ENCODE data around the gene POLR2B.
"Not testable (repeated sequence)": the region's sequence is repeated elsewhere in the genome, so short reads cannot be mapped to it uniquely, and the experiment has no call there.

Gene POLR2B

DNA sequence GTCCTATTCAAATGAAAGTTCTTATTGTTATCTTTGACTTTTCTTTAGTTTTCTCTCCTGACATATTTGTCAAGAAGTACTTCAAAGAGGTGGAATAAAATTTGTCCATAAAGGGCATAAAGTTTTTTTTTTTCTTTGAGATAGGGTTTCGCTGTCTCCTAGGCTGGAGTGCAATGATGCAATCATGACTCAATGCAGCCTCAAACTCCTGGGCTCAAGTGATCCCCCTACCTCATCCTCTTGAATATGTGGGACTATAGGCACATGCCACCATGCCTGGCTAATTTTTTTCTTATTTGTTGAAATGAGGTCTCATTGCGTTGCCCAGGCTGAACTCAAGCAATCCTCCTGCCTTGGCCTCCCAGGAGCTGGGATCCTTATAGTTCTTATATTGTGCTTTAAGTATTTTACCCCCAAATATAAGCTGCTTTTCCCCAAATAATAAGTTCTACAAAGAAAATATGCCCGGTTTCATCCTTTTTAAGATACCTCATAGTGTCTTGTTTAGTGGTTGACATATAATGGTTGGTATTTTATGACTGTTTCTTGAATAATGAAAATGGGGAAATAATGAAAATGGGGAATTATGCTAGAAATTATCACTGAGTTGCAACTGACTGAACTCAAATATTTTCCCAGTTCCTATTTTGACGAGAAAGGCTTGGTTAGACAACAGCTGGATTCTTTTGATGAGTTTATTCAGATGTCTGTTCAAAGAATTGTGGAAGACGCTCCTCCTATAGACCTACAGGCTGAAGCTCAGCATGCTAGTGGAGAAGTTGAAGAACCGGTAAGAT is 11.6 kb downstream of the POLR2B start:
- ATAC-seq = no peak

DNA sequence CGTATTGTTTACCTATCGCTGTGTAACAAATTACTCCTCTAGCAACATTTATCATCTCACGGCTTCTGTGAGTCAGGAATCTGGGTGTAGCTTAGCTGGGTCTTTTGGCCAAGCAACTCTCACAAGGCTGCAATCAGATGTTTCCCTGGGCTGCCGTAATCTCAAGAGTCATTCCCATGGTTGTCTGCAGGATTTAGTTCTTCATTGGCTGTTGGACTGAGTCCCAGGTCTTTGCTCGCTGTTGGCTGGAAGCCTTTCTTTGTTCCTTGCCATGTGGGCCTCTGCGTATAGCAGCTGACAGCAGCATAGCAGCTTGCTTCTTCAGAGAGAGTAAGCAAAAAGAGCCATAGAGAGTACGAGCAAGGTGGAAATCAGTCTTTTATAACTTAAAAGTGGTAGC is 16.8 kb downstream of the POLR2B start:
- no peak for ATAC-seq

DNA sequence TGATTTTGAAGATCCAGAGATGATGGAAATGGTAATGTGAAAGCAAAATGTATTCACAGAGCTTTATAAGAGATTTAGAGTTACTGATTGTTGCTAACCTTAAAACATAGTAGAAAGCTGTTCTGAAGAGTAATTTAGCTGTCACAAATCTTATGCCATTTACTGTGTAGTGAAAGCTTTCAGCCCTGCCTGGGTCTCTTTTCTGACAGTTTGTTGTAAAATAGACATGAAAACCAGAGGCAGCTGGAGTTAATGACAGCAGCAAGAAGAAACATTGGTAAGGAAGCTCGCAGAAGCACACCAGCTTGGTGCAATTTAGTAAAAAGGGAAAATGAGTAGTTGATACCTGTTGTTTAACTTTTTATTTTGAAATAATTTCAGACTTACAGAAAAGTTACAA is 21.1 kb downstream of the POLR2B start:
- no peak for ATAC-seq

DNA sequence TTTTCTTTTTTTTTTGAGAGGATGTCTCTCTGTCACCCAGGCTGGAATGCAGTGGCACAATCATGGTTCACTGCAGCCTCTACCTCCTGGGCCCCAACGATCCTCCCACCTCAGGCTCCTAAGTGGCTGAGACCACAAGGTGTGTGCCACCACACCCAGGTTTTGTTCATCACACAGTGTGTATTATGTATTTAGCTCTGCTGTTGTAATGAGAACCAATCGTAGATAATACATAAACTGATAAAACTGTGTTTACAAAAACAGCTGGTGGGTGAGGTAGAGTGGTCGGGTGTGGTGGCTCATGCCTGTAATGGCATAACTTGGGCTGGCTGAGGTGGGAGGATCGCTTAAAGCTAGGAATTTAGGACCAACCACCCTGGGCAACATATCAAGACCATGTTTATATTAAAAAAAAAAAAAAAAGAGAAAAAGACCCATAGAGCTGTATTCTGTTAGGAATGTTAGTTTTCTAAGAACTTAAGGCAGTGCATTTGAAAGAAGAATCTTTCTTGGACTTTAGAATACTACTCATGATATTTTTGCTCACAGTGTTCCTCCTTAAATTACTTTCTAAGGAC is 34.9 kb downstream of the POLR2B start:
- no peak for ATAC-seq

DNA sequence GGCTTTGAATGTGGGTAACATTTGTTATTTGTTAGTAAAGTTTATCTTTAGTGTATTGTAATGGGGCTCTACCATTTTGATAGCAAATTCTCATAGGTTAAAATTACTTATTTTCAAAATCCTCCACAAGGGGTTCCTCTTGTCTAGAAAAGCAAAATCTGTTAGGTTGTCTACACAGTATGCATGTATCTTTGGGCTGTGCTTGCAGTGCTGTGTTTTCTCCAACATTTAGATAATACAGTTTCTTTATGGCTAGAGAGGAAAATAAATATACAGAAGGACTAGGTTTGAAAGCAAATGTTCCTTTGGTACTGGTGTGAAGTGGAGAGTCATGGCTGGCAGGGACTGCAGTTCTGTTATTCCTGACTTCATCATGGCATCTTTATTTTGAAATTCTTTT is 40.3 kb downstream of the POLR2B start:
- ATAC-seq = no peak

DNA sequence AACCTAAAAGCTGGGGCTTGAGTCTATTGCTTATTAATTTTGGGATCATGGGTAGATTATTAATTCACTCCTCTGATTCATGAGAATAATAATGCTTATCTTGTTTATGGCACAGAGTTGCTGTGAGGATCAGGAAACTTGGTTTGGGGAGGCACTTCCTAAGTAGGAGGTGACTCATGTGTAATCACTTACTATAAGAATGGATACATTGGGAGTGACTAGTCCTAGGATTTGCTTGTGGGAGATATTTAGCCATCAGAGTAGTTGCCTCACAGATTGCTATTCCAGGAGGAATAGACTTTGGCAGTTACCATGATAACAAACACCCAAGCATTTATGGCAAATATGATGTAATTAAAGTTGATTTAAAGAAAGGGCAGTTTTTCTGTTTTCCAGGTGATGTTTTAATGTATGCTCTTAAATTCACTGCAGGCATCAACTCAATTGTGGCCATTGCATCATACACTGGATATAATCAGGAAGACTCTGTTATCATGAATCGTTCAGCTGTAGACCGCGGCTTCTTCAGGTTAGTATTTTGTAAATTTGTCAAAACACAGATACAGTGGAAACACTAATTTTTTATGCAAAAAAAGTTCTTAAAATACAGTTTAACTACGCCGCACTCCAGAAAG is 41.9 kb downstream of the POLR2B start:
- ATAC-seq = no peak

DNA sequence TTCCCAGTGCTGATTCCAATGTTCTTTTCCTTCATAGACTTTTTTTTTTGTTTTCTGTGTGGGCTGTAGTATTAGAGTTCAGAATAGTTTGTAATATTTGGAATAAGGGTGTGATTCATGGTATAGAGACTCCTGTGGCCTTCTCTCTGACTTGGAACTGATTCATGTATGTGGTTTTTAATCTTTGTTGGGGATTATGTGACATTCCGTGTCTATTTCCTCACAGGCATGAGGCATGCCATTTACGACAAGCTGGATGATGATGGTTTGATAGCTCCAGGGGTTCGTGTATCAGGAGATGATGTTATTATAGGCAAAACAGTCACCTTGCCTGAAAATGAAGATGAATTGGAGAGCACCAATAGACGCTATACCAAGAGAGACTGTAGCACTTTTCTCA is 44.4 kb downstream of the POLR2B start:
- no peak for ATAC-seq

DNA sequence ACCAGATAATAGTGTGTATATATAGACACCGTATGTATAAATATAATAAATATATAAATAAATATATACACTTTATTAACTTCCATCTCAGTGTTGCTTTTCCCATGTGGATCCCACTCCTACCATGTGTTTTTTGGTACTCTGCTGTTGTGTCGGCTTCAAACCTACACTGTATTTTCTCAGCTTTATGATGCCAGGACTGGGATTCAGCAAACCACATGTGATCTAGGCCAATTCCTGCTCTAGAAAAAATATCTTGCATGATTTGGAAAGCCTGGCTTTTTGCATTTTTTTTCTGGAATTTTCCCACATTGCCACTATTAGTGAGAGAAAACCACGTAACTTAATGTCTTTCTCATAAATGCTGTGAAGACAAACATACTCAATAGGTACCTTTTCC is 55.8 kb downstream of the POLR2B start:
- no peak for ATAC-seq

DNA sequence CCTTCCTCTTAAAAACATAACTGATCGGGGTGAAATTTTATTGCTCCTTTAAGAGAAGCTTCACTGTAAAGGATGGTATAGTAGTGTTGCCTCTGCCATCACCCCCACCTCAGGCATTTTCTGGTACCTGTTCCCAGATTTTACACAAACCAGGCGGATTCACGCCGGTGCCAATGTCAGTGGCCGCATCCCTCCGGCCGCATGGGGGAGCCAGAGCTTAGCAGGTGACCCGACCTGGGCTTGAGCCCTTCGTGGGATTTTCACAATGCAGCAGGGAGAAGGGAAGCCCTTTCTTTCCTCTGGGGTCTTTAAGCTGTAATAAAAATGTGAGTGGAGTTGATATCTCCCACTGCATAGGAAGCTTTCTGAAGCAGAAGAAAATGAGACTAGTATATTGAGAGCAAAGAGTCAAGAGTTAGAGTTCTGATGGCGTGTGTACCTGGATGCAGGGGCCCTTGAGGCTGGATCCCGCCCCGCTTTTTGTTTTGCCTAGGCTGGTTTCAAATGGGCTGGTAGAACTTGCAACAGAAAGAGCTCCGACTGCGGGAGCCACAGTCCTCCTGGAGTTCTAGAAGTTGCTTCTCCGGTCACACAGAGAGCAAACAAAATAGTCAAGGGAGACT is 59.4 kb downstream of the POLR2B start:
- no peak for ATAC-seq

DNA sequence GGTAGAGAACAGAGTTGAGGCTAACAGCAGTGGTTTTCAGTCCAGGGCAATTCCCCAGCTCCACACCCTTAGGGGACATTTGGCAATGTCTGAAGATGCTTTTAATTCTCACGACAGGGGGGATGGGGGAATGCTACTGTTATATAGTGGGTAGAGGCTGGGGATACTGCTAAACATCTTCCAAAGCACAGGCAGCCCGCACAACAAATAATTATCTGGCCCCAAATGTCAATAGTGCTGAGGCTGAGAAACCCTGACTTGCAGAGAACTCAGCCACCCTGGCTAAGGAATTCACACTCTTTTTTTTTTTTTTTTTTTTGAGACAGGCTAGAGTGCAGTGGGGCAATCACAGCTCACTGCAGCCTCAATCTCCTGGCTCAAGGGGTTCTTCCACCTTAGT is 60.6 kb downstream of the POLR2B start:
- ATAC-seq = no peak

DNA sequence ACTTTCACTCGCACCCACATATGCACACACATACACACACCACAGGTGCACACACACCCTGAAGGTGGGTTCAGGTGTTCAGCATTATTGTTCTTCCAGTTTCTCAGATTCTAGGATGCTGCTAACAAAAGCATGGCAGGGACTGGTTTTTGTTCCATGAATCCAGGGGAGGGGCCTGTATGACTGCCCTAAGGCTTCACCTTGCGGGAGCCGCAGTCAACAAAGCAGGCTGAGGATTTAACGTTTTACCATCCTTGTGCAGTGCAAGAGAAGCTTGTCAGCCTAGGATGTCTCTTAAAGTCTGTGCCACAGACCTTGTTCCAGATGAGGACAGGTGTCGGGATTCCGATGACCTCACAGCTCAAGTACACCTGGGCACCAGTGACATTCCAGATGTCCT is 61.8 kb downstream of the POLR2B start:
- ATAC-seq = no peak

DNA sequence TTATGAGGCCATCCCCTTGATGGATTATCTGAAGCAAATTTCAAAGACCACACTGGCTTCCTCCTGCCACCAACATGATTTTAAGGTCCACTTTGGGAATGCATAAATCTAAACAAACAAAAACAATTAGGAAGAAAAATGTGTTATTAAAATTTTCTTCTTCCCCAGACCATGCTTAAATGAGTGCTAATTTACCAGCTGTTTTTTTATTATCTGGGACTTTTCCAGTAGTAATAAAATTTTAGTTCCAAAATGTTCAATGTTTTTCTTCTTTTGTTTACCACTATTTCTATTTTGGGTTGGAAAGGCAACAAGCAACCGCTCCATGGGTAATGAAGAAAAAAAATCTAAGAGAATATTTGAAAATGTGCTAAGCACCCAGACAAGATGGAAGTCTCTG is 62.3 kb downstream of the POLR2B start:
- no peak for ATAC-seq

DNA sequence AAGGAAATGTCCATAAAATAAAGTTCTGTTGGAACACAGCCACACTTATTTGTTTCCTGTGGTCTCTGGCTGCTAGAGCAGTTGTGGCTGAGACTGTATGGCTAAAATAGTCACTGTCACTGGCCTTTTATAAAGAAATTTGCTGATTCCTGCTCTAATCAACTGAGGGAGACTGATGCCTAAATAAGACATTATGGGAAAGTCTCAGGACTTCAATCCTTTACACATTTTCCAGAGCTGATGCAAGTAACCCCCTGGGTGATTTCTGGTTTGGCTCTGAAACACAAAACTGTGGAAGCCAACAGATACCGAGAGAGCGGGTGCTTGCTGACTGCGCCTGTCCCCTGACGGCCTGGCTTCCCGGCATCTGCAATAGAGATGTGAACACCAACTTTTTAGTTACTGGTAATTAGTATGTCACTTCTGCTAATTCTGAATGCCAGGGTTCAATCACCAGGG is 64.0 kb downstream of the POLR2B start:
- no peak for ATAC-seq

DNA sequence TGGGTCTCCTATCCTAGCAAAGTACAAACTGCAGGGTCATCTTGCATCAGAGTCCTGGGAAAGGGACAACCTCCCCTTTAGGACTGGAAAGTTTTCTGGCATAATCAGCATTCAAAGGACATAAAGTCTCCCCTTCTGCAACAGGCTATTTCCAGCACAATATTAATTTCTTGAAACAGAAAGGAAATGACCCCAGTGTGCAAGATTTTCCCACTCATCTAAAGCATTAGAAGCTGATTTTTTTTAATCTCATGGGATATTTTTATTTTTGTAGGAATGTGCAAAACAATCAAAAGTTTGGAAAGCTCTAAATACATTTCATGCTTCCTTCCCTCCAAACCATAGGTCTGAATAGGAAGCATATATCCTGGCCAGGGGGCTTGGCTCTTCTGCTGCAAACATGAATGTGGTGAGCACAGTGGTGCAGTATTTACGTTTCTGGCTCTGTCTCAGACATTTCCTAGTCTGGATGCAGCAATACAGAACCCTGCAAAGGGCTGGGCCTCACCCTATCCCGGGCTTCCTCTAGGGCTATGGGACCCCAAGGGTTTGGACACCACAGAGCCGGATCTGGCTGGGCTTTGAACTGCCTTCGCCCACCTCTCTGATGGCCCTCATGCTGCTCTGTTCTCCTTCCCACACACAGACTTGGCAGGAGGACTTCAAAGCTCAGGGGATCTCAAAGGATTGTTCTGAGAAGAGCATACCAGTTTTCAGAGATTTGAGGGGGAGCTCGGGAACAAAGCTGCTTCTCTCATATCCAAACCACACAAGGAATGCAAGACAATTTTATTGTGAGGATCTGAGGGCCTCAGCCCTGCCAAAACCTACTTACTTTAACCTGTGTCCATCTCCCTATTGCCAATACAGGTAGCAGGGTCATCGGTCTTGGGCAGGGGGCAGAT is 64.9 kb downstream of the POLR2B start:
- no peak for ATAC-seq

DNA sequence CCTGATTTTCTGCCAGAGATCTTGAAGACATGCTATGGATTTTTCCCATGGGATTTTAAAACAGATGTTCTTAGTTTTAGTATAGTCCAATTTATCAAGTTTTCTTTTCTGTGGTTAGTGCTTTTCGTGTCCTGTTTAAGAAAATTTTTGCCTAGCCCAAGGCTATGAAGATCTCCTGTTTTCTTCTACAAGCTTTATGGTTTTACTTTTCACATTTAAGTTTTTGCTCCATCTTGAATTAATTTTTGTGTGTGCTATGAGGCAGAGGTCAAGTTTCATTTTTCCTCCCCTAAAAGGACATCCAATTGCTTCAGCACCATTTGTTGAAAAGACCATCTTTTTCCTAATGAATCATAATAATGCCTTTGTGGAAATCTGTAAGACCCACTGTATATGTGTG is 65.6 kb downstream of the POLR2B start:
- ATAC-seq = no peak

DNA sequence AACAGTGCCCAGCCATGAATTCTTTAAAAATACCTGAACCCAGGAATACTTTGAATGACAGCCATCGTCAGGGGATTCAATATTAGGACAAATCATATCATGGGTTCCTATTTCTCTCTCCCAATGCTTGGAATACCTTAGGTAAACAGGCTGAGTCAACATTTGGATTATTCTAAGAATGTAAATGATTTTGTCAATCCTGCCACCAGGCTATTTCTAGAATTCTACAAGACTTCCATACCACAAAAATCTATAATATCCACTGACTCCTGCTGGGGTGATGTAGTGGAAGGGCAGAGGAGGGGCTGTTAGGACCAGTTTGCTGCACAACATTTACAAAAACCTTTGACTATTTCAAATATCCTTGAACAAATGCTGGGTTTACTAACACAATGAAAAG is 66.3 kb downstream of the POLR2B start:
- ATAC-seq = no peak

DNA sequence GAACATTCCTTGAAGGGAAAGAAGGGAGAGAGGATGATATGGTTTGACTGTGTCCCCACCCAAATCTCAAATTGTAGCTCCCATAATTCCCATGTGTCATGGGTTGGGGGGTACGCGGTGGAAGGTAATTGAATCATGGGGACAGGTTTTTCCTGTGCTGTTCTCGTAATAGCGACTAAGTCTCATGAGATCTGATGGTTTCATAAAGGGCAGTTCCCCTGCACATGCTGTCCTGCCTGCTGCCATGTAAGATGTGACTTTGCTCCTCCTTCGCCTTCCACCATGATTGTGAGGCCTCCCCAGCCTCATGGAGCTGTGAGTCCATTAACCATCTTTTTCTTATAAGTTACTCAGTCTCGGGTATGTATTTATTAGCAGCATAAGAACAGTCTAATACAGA is 68.3 kb downstream of the POLR2B start:
- ATAC-seq = not testable (repeated sequence)

DNA sequence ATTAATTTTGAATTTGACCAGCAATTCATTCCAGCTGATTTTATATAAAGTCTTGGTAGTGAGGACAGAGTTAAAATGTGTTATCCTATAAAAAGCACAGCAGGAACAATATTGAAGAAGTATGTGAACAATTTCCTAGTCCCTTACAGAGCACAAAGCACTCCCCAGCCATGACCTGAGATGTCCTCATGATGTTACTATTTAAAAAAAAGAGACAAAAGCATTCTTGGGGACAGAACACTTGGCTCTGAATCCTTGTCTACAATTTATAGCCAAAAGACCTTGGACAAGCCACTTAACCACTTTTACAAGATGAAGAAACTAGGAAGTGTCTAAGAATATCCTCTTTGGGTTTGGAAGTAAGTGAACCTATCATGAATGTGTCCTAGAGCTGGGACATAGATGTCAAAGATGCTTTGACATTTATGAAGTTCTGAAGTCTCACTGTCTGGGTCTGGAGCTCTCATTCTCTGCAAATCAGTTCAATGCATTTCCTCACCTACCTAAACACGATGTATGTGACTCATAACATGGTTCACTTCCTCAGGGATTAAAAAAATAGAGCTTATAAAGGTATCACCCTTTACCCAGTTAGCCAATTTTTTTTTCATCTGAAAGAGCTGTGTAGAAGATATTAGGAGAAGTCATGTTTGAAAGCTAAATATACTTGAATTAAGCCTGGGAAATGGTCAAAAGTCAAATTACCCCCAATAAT is 70.1 kb downstream of the POLR2B start:
- no peak for ATAC-seq

DNA sequence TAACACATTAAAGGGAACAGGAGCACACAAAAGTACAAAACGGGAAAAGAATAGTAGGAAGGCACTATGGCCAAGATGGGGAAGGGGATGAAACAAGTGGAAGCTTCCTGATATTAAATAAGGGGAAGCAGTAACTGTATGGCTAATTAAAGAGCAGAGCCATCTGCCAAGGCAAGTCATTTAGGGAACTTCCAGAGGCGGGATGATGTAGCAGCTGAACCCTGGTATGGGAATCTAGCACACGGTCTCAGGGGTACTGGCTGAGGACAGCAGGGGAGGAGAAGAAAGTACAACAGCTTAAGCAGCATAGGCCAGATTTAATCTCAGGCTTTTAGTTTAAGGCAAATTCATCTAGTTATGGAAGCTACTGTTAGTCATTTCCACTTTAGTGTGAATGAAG is 72.4 kb downstream of the POLR2B start:
- no peak for ATAC-seq

DNA sequence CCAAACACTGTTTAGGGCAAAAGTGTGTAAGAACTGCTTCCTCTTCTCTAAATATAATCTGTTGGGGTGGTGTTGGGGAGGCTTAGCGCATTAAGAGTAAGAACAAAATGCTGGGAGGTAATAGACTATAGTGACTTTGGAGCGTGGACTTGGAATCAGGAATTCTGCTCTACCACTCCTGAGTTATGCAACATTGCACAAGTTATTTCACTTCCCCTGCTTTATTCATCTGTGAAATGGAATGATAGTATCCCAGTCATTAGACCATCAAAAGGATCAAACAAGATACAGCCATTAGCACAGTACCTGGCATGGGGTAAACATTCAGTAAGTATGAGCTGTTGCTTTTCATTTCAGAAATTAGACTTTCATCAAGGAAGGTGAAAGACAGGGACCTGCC is 72.8 kb downstream of the POLR2B start:
- no peak for ATAC-seq

DNA sequence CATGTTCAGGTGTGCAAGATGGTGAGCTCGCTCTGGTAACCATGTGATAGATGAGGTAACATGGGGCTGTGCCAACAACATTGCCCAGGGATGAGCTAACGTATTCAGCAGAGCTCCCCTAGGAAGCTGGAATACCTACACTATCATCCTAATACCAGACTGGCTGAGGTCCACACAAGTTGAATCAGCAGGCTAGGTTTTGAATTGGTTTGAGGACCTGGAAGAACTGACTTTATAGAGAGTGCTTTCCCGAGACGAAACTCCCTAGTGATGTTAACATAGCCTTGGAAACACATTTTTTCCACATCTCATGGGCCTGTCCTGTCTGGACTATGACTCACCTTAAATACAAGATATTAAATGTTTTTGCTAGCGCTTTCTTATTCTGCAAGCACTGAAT is 74.8 kb downstream of the POLR2B start:
- no peak for ATAC-seq

DNA sequence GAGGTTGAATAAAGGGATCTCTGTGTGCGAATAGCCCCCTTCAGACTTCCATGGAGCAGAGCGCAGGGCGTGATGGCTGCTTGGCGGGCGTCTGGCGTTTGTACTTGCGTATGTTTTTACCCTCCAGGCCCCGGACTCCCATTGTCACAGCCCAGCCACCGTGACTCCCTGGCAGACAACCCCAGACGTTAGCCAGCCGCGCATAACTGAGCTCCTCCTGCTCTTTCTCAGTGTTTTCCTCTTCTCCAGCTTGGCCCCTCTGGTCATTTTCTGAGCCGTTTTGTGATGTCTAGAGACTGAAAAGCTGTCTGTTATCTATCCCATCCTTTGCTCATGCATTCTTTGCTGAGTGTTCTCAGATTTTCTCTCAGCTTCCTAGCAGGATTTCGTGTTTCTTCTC is 77.2 kb downstream of the POLR2B start:
- no peak for ATAC-seq

Measured in activated CD4-positive, CD25-positive, alpha-beta regulatory T cell treated with anti-CD3 and anti-CD28 coated beads, Interleukin-2, amount 50 U/mL, for 24 hours (primary cell).